ENCODE results near the gene PLEKHN1.
A peak's percentile ranks its signal among the peaks of the same experiment; 100 is the strongest.
"Not testable (repeated sequence)": the region's sequence is repeated elsewhere in the genome, so short reads cannot be mapped to it uniquely, and the experiment has no call there.

Gene PLEKHN1

DNA sequence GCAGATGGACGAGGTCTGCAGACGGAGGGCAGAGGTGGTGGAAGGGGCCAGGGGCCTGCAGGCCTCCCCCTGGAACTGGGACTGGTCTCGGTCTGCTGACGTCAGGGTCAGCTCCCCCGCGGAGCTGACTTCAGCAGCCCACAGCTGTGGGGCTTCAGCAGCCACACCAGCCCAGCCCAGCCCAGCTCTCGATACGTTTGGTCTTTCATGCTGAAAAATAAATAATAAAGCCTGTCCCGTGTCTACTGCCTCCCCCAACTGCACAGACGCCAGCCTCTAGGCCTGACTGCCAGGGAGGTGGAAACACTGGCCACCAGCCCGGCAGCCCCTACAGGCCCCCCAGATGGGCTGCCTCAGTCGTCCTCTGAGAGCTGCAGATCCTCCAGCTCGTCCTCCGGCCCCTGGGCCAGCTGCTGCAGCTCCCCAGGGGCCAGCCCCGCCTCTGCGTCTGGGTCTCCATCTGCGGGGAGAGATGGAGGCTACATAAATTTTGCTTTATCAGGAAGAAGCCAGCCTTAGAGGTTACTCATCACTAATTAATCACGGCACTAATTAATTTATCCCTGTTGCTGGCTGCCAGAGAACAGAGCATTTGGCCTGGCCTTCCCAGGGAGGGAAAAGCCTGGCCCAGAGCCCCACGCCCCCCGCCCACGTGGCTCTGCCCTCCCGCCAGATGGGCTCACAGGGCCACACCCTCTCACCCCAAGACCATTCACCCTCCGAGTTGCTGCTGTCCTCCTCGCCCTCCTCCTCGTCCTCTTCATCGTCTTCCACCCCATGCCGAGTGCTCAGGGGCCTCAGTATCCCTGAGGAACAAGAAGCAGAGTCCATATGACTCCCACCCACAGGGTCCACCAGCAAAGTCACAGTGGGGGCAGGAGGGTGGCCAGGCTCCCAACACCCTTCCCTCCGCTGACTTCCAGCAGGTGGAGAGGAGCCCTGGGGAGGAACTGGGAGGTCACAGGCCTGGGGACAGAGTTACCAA, 21.6 kb upstream of the PLEKHN1 start:
- Mint-ChIP-seq H3K4me3 (no peak overlapping the region), H3K27me3 (peaks cover 7% of the 10 kb centered on the region)

DNA sequence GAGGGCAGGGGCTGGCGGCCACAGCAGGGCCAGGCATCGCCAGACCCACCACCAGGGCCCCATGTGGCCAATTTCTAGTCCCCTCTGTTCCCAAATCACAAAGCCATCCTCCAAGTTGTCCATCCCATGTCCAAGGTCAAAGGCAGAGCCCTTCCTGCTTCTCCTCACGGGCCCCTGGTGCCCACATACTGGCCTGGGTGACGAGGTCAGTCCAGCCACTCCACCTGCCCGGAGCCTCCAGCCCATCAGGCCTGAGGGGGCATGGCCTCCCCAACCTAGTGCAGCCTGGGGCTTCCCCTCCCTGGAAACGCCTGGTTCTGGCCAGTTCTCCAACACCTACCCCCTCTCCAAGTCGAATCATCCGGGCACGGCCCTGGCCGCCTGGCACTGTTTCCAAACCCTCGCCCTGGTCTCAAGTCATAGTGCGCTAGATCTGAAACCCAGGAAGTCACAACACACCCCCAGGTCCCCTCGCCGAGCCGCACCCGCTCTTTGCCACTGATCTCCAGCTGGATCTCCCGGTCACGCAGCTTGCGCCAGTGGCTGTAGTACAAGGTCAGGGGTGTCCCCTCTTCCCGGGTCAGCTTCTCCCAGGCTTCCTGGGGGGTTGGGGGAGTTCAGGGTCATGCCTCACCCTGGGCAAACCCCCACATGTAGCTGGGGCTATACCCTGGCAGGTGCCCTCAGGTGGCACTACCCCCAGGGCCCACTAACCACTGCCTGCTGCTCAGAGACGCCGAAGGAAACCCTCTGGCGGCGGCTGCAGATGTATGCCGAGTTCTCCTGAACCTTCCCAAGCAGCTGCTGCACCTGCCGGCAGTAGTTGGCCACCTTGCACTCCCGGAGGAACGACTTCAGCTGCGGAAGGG, 20.4 kb upstream of the PLEKHN1 start:
- H3K27ac Mint-ChIP-seq = no peak overlapping the region
- H3K36me3 Mint-ChIP-seq (ENCODE audit: low read depth) = peaks cover 42% of the 10 kb centered on the region
- H3K4me3 Mint-ChIP-seq = no peak overlapping the region
- no peaks in the 10 kb centered on the region for H3K9me3 Mint-ChIP-seq
- H3K4me1 Mint-ChIP-seq (ENCODE audit: low read depth) = peaks cover 5% of the 10 kb centered on the region
- H3K27me3 Mint-ChIP-seq = peaks cover 5% of the 10 kb centered on the region

More for the DNA sequence above, 21.6 kb upstream of the PLEKHN1 start:
- H3K4me1 Mint-ChIP-seq (ENCODE audit: low read depth) = peaks cover 9% of the 10 kb centered on the region
- H3K27ac Mint-ChIP-seq = no peak overlapping the region
- no peaks in the 10 kb centered on the region for H3K9me3 Mint-ChIP-seq
- H3K36me3 Mint-ChIP-seq (ENCODE audit: low read depth) = peaks cover 30% of the 10 kb centered on the region

DNA sequence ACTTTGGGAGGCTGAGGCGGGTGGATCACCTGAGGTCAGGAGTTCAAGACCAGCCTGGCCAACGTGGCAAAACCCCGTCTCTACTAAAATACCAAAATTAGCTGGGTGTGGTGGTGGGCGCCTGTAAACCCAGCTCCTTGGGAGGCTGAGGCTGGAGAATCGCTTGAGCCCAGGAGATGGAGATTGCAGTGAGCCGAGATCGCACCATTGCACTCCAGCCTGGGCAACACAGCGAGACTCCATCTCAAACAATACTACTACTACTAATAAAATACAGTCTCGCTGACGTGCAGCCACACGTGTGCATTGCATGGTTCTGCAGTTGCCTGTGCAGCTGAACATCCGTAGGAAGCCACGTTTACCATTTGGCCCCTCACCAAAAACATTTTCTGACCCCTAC, 19.5 kb upstream of the PLEKHN1 start:
- not testable (repeated sequence) for H3K4me1 Mint-ChIP-seq (ENCODE audit: low read depth); H3K27me3 Mint-ChIP-seq; H3K4me3 Mint-ChIP-seq; H3K27ac Mint-ChIP-seq; H3K9me3 Mint-ChIP-seq
- H3K36me3 Mint-ChIP-seq (ENCODE audit: low read depth) = peaks cover 48% of the 10 kb centered on the region

DNA sequence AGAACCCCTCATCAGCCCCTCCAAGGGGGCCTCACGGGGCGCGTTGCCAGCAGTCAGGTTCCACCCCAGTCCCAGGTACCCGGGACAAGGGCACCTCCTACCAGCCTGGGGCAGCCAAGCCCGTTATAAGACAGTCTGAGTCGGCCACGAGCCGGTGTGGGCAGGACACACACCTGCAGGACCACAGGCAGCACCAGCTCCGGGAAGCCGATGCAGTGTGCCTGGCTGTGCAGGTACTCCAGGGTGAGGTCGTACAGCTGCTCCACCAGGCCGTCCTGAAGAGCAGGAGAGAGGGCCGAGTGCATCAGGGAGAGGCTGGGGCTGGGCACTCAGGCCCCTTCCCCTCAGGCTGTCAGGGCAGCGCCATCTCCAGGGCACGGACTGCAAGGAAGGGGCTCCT, 18.3 kb upstream of the PLEKHN1 start:
- H3K9me3 Mint-ChIP-seq = no peaks in the 10 kb centered on the region
- no peaks in the 10 kb centered on the region for H3K27me3 Mint-ChIP-seq
- H3K36me3 Mint-ChIP-seq (ENCODE audit: low read depth) = peaks cover 48% of the 10 kb centered on the region
- no peak overlapping the region for H3K27ac Mint-ChIP-seq
- no peaks in the 10 kb centered on the region for H3K4me1 Mint-ChIP-seq (ENCODE audit: low read depth)
- H3K4me3 Mint-ChIP-seq = no peak overlapping the region

DNA sequence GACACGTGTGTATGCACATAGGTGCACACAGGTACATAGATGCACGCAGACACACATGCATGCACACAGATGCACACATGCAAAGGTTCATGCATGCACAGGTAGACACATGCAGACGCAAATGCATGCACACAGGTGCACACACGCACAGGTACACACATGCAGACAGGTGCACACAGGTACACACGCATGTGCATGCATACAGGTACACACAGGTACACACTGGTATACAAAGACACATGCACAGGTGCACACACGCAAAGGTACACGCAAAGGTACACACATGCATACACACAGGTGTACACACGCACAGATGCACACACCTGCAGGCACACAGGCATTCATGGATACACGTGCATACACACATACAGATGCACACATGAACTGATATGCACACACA, 16.0 kb upstream of the PLEKHN1 start:
- Mint-ChIP-seq H3K27ac (no peak overlapping the region), H3K4me1 (ENCODE audit: low read depth) (no peaks in the 10 kb centered on the region), H3K9me3 (no peaks in the 10 kb centered on the region), H3K4me3 (no peak overlapping the region), H3K36me3 (ENCODE audit: low read depth) (peaks cover 62% of the 10 kb centered on the region), H3K27me3 (no peaks in the 10 kb centered on the region)

DNA sequence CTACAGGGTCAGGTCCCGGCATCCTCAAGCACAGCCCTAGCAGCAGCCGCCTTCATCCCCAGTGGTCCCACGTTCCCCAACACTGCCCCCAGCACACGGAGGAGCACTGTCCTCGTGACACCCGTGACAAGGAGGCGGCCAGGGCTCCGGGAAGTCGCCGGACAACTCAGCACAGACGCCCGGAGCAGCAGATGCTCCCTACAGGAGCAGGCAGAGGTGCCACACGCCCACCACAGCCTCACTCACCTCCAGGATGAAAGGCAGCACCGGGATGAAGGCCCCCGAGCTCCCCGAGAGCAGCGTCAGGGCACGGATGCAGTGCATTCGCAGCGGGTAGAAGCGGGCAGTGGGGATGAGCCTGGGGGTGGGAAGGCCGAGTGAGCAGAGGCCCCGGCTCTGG, 15.4 kb upstream of the PLEKHN1 start:
- H3K27ac Mint-ChIP-seq = no peak overlapping the region
- H3K36me3 Mint-ChIP-seq (ENCODE audit: low read depth) = peaks cover 60% of the 10 kb centered on the region
- no peaks in the 10 kb centered on the region for H3K27me3 Mint-ChIP-seq
- H3K4me1 Mint-ChIP-seq (ENCODE audit: low read depth) = no peaks in the 10 kb centered on the region
- no peak overlapping the region for H3K4me3 Mint-ChIP-seq
- no peaks in the 10 kb centered on the region for H3K9me3 Mint-ChIP-seq

DNA sequence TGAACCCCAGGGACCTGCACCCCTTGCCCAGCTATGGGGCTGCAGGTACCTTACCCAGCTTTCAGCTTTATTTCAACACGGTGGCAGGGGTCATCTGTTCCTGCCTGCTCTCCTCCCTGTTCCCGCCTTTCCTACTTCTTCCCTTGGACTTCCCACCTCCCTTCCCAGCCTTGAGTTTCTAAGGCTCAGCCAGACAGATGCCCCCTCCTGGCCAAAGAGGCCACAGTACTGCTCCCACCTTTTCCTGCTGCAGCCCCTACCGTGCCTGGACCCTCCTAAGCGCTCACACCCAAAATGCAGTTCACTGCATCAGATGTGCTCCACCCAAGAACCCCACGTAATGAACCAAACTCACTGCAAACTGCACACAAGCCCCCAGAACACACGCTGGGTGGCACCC, 14.9 kb upstream of the PLEKHN1 start:
- H3K4me1 Mint-ChIP-seq (ENCODE audit: low read depth) = no peaks in the 10 kb centered on the region
- no peaks in the 10 kb centered on the region for H3K9me3 Mint-ChIP-seq
- no peak overlapping the region for H3K27ac Mint-ChIP-seq
- H3K4me3 Mint-ChIP-seq = no peak overlapping the region
- H3K27me3 Mint-ChIP-seq = no peaks in the 10 kb centered on the region
- peaks cover 57% of the 10 kb centered on the region for H3K36me3 Mint-ChIP-seq (ENCODE audit: low read depth)

DNA sequence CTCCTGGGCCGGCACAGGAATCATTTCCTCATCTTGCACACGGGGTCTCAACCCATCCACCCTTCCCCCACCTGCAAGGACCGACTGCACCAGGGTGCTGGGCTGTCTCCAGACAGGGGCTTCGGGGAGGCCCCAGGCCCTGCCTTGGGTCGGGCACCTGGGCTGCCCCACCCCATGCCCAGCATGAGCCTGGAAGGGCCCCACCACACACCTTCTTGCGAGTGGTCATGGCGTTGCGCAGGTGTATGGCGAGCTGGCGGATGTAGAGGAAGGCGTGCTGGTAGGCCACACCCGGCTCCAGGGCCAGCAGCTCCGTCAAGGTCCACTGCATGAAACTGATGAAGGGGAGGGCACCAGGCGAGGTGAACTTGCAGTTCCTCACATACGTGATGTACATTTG, 14.1 kb upstream of the PLEKHN1 start:
- peaks cover 7% of the 10 kb centered on the region for H3K4me1 Mint-ChIP-seq (ENCODE audit: low read depth)
- H3K9me3 Mint-ChIP-seq = no peaks in the 10 kb centered on the region
- H3K27ac Mint-ChIP-seq = no peak overlapping the region
- peaks cover 57% of the 10 kb centered on the region for H3K36me3 Mint-ChIP-seq (ENCODE audit: low read depth)
- no peak overlapping the region for H3K4me3 Mint-ChIP-seq
- no peaks in the 10 kb centered on the region for H3K27me3 Mint-ChIP-seq

DNA sequence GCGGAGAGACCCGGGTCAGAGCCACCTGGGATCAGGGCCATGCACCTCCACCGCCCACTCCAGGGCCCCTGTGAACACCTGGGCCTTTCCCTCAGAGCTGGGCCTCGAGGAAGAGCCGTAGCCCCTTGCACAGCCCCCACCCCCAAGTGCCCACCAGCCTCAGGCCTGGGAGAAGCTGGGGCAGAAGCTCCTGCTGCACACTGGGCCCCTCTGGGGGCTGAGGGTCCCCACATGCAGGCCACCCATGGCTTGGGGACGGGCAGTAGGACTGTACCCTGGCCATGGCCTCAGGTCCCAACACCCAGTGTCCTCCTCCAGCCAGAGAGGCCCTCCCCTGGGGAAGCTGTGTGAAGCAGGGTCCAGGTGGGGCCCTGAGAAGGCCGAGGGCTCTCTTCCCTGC, 13.7 kb upstream of the PLEKHN1 start:
- H3K36me3 Mint-ChIP-seq (ENCODE audit: low read depth) = peaks cover 58% of the 10 kb centered on the region
- no peaks in the 10 kb centered on the region for H3K27me3 Mint-ChIP-seq
- no peak overlapping the region for H3K27ac Mint-ChIP-seq
- H3K4me3 Mint-ChIP-seq = no peak overlapping the region
- H3K9me3 Mint-ChIP-seq = no peaks in the 10 kb centered on the region
- peaks cover 11% of the 10 kb centered on the region for H3K4me1 Mint-ChIP-seq (ENCODE audit: low read depth)

DNA sequence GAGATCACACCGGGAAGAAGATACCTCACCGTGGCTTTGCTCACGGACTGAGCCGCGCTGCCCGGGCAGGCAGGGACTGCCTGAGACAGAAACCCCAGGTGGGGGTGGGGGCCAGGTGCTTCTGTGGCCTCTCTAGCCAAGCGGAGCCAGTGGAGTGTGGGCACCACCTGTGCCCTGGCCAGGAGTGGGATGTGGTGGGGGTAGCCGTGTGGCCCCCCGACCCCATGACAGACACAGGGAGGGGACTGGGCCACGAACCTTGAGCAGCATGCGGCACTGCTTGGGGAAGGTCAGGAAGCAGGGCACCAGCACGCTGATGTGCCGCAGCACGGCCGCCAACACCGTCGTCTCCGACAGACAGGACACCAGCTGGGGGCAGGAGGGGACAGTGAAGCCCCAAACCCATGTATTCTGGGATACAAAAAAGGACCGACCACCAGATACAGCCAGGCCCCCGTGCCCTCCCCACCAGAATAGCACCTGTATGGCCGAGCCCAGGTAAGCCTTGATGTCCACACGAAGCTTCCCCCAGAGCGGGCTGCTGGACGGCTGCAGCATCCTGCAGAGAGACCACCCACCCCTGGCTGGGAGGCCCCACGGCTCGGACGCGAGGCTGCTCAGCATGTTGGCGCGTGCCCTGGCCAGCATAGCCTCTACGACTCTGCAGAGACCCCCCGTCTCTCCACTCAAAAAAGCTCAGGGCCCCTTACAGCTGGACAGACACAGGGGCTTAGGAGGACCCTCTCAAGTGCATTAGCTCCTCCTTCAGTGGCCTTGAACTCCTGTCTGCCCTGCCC, 12.6 kb upstream of the PLEKHN1 start:
- Mint-ChIP-seq H3K9me3 (no peaks in the 10 kb centered on the region), H3K4me1 (ENCODE audit: low read depth) (peaks cover 20% of the 10 kb centered on the region), H3K4me3 (no peak overlapping the region), H3K36me3 (ENCODE audit: low read depth) (peaks cover 64% of the 10 kb centered on the region), H3K27me3 (no peaks in the 10 kb centered on the region), H3K27ac (no peak overlapping the region)

DNA sequence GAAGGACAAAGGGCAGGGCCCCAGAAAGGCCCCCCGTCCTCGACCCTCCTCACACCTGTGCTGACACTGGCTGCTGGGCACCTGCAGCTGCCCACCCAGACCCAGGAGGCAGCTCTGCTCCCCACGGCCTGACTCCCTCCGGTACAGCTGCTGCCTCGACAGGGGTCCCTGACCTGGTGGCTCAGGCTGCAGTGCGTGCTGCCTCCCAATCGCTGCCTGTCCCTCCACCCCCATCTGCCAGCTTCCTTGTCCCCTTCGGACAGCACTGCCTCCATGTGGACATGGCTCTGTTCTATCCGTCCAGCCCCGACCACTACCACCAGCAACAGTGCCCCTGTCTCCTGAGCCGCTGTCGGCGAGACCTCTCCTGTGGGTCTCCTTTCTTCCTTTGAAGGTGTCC, 11.4 kb upstream of the PLEKHN1 start:
- H3K4me1 Mint-ChIP-seq (ENCODE audit: low read depth) = peaks cover 20% of the 10 kb centered on the region
- no peaks in the 10 kb centered on the region for H3K9me3 Mint-ChIP-seq
- H3K27me3 Mint-ChIP-seq = no peaks in the 10 kb centered on the region
- H3K27ac Mint-ChIP-seq = no peak overlapping the region
- no peak overlapping the region for H3K4me3 Mint-ChIP-seq
- H3K36me3 Mint-ChIP-seq (ENCODE audit: low read depth) = peaks cover 52% of the 10 kb centered on the region

DNA sequence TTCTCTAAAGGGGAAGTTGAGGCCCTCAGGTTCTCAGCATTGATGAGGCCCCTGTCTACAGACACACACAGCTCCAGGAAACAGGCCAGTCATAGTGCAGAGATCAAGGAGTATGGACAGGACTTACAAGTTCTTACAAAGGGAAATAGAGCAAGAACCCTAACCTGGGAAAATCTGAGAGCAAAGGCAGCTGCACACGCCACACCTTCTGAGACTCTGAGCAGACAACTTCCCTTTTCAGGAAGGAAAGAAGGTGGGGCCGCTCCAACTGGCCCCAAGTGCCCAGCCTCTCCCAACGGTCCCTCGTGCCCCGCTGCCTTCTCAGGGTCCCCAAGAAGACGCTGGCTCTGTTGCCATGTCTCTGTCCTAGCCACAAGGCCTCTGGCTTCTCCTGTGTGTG, 10.8 kb upstream of the PLEKHN1 start:
- H3K27me3 Mint-ChIP-seq = no peaks in the 10 kb centered on the region
- peaks cover 20% of the 10 kb centered on the region for H3K4me1 Mint-ChIP-seq (ENCODE audit: low read depth)
- H3K36me3 Mint-ChIP-seq (ENCODE audit: low read depth) = peaks cover 46% of the 10 kb centered on the region
- no peak overlapping the region for H3K27ac Mint-ChIP-seq
- H3K9me3 Mint-ChIP-seq = no peaks in the 10 kb centered on the region
- no peak overlapping the region for H3K4me3 Mint-ChIP-seq

DNA sequence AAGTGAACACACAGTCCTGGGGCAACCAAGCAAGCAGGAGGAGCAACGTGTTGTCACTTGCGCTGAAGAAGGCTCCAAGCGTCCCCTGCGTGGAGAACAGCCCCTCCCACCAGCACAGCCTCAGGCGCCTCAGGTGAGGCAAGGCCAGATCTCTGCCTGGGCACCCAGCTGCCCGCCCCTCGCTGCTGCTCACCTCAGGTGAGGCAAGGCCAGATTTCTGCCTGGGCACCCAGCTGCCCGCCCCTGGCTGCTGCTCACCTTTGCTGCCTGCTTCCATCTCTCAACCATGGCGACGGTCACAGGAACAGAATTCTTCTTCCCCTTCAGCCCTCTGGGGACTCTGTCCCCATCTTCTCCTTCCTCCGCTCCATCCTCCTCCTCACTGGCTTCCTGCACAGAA, 9.6 kb upstream of the PLEKHN1 start:
- Mint-ChIP-seq H3K9me3 (no peaks in the 10 kb centered on the region), H3K4me3 (no peak overlapping the region), H3K27ac (no peak overlapping the region), H3K27me3 (no peaks in the 10 kb centered on the region), H3K4me1 (ENCODE audit: low read depth) (peaks cover 24% of the 10 kb centered on the region), H3K36me3 (ENCODE audit: low read depth) (peaks cover 37% of the 10 kb centered on the region)

DNA sequence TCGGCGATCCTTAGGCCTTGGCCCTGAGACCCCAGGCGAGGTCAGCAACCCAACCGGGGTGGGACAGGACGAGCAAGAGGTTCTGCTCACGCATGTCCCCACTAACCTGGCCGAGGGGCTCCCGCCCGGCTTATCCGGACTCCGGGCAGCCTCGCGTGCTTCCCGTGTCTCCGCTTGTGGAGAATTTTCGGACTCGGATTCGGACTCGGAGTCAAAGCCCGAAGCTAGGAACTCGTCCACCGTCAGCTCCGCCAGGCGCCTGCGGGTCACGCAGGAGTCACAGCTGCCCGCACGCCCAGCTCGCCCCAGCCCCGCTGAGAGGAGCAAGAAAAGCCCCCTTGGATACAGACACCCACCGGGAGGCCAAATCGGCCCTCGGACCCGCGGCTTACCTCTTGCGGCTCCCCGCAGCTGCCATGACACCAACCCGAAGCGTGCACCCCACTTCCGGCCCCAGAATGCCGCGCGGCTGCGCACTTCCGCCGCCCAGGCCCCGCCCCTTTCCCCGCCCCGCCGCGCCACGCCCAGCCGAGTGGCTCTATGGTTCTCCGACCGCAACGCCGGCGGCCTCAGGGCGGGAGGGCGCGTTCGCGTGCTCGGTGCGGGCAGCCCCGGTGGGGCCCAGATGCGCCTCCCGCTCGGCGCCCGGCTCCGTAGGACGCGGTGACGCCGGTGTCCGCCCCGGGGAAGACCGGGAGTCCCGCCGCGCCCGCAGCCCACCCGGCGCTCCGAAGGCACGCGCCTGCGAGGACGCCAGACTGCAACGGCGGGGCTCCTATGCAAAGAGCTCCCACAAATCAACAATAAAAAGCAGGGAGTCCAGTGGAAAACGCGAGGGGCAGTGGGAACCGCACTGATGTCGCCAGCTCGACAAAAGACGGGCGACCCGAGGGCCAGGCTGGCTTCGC, 7.2 kb upstream of the PLEKHN1 start, which contains the start of gene NOC2L:
NOC2L (minus strand) TSS at position 434 of the 908 bp plus-strand sequence; CDS start at position 418, 16 bp downstream.
- Mint-ChIP-seq H3K9me3 (no peaks in the 10 kb centered on the region), H3K4me1 (ENCODE audit: low read depth) (peaks cover 24% of the 10 kb centered on the region), H3K27ac (peak within 1 kb of the TSS; percentile 83), H3K36me3 (ENCODE audit: low read depth) (peaks cover 29% of the 10 kb centered on the region), H3K4me3 (peak within 1 kb of the TSS; percentile 96), H3K27me3 (no peaks in the 10 kb centered on the region)

All from stimulated activated naive CD8-positive, alpha-beta T cell treated with anti-CD3 and anti-CD28 coated beads, Interleukin-15, Interleukin-2, amounts not matched to agents 100 ng/mL and 50 ng/mL, for 24 hours (primary cell).